Fibroblast of lung (primary cell): ENCODE results near the gene GCK.

ENCODE experiments used
- EZH2 ChIP-seq: IDR thresholded peaks from 2 replicates; pipeline ENCODE4 v1.5.1; 2012; ENCODE audit warnings: low read length, control low read depth, mild to moderate bottlenecking; ENCODE audit errors: missing control alignments
- TF ChIP-seq, protein P1 (sequence below), 2 donors: IDR thresholded peaks in 1 of 2; conservative IDR thresholded peaks in 1 of 2; 1 replicate in 1 of 2; 2 replicates in 1 of 2; pipeline ENCODE4 v1.5.1; 2011 to 2012; ENCODE audit warnings: low read length in 2 of 2, control low read depth in 1 of 2, inconsistent platforms in 1 of 2, low read depth in 1 of 2, mild to moderate bottlenecking in 1 of 2

DNA sequence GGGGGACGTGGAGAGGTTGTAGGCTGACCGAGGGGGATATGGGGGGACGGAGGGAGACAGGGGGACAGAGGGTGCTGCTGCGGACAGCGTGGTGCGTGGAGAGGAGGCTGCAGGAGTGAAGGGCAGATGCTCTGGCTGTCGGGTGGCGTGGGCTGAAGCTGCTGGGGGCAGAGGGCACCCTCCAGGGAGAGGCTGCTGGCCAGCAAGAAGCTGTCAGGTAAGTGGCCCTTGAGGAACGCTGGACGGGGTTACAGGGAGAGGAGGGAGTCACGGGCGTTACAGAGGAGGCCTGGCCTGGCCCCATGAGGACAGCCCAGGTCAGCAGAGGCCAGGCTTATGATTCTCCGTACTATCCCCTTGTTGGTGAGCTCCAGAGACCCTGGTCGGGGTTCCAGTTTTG lies 38.7 kb upstream of the GCK start:
- TF ChIP-seq, protein P1, sequence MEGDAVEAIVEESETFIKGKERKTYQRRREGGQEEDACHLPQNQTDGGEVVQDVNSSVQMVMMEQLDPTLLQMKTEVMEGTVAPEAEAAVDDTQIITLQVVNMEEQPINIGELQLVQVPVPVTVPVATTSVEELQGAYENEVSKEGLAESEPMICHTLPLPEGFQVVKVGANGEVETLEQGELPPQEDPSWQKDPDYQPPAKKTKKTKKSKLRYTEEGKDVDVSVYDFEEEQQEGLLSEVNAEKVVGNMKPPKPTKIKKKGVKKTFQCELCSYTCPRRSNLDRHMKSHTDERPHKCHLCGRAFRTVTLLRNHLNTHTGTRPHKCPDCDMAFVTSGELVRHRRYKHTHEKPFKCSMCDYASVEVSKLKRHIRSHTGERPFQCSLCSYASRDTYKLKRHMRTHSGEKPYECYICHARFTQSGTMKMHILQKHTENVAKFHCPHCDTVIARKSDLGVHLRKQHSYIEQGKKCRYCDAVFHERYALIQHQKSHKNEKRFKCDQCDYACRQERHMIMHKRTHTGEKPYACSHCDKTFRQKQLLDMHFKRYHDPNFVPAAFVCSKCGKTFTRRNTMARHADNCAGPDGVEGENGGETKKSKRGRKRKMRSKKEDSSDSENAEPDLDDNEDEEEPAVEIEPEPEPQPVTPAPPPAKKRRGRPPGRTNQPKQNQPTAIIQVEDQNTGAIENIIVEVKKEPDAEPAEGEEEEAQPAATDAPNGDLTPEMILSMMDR (conservative IDR thresholded peaks at IDR 0.05 in 1 of 2, IDR thresholded peaks at IDR 0.05 in 1 of 2; ENCODE audit: low read depth in 1 of 2, low read length in 2 of 2) = no peak
- no peak for TF ChIP-seq EZH2
